ENCODE data around the gene STOM.
A peak's percentile ranks its signal among the peaks of the same experiment; 100 is the strongest.
"Not testable (repeated sequence)": the region's sequence is repeated elsewhere in the genome, so short reads cannot be mapped to it uniquely, and the experiment has no call there.

STOM gene

GRCh38 chr9:121300283-121301119 is 69.5 kb downstream of the STOM start:
- no peak for DNase-seq (ENCODE audit: low spot score)

- peak; percentile 72 for DNase-seq (ENCODE audit: low spot score)
Measured at GRCh38 chr9:121299467-121300282, 70.4 kb downstream of the STOM start.

GRCh38 chr9:121298689-121299466 is 71.2 kb downstream of the STOM start:
- DNase-seq (ENCODE audit: low spot score), result peak; percentile 47

- DNase-seq (ENCODE audit: low spot score), result peak; percentile 60
Measured at GRCh38 chr9:121298016-121298538, 72.0 kb downstream of the STOM start.

GRCh38 chr9:121297389-121297788 is 72.7 kb downstream of the STOM start:
- DNase-seq (ENCODE audit: low spot score), result no peak

GRCh38 chr9:121296213-121297127 is 73.6 kb downstream of the STOM start:
- no peak for DNase-seq (ENCODE audit: low spot score)

- no peak for DNase-seq (ENCODE audit: low spot score)
Measured at GRCh38 chr9:121295662-121296191, 74.3 kb downstream of the STOM start.

GRCh38 chr9:121294866-121295661 is 75.0 kb downstream of the STOM start:
- no peak for DNase-seq (ENCODE audit: low spot score)

GRCh38 chr9:121294151-121294743 is 75.8 kb downstream of the STOM start:
- DNase-seq (ENCODE audit: low spot score), result no peak

GRCh38 chr9:121292801-121293241 is 77.2 kb downstream of the STOM start:
- no peak for DNase-seq (ENCODE audit: low spot score)

- DNase-seq (ENCODE audit: low spot score), result peak; percentile 34
Measured at GRCh38 chr9:121292051-121292450, 78.0 kb downstream of the STOM start.

- not testable (repeated sequence) for DNase-seq (ENCODE audit: low spot score)
Measured at GRCh38 chr9:121291536-121291935, 78.5 kb downstream of the STOM start.

GRCh38 chr9:121289772-121290370 is 80.2 kb downstream of the STOM start:
- no peak for DNase-seq (ENCODE audit: low spot score)

- peak; percentile 72 for DNase-seq (ENCODE audit: low spot score)
Measured at GRCh38 chr9:121289026-121289771, 80.9 kb downstream of the STOM start.
